ENCODE results near the gene SEMA3E. TPM values are rescaled to one million over a fixed set of nuclear protein-coding genes. Genes with fewer than 3 reads are reported as not detected.

Gene SEMA3E
- total and polyA plus RNA-seq, 2 experiments from 2014 or later = 7.0 to 14.0 TPM

DNA sequence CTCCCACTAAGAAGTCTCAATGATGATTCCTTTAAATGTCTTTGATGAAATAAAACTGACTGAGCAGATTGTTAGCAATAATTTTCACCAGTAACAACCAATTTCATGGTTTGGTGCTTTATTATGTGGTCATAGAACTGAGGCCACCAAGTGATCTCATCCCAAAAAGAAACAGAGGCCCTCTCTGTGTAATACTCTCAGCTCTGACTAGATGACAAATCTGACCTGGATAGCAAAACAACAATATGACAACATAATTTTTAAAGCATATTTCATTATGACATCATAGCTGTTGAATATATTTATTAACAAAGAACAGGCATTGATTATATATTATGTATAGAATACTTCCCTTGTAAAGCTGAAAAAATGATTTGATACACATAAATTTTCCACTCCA is 5.9 kb downstream of the SEMA3E start:
- Histone ChIP-seq H3K36me3 (replicated peaks; ENCODE audit: insufficient read depth, low read depth) (no peaks in the 10 kb centered on the region), H3K27me3 (no peaks in the 10 kb centered on the region), H3K9me3 (ENCODE audit: low read depth) (no peaks in the 10 kb centered on the region), H3K79me2 (no peaks in the 10 kb centered on the region), H2AFZ (no peak overlapping the region), H3K9me2 (replicated peaks; ENCODE audit: insufficient read depth) (no peaks in the 10 kb centered on the region), H3K4me1 (ENCODE audit: insufficient read depth) (peaks cover 2% of the 10 kb centered on the region), H3K4me2 (no peak overlapping the region), H4K20me1 (ENCODE audit: insufficient read depth, poor library complexity, severe bottlenecking) (no peaks in the 10 kb centered on the region), H3K27ac (no peak overlapping the region), H3K4me3 (no peak overlapping the region)
- no peak for DNase-seq (ENCODE audit: low spot score)
- no peak for TF ChIP-seq EZH2 (IDR thresholded peaks at IDR 0.05; ENCODE audit: borderline replicate concordance)
- TF ChIP-seq, protein P1, sequence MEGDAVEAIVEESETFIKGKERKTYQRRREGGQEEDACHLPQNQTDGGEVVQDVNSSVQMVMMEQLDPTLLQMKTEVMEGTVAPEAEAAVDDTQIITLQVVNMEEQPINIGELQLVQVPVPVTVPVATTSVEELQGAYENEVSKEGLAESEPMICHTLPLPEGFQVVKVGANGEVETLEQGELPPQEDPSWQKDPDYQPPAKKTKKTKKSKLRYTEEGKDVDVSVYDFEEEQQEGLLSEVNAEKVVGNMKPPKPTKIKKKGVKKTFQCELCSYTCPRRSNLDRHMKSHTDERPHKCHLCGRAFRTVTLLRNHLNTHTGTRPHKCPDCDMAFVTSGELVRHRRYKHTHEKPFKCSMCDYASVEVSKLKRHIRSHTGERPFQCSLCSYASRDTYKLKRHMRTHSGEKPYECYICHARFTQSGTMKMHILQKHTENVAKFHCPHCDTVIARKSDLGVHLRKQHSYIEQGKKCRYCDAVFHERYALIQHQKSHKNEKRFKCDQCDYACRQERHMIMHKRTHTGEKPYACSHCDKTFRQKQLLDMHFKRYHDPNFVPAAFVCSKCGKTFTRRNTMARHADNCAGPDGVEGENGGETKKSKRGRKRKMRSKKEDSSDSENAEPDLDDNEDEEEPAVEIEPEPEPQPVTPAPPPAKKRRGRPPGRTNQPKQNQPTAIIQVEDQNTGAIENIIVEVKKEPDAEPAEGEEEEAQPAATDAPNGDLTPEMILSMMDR (IDR thresholded peaks at IDR 0.05; ENCODE audit: poor library complexity) = no peak
- TF ChIP-seq EZH2phosphoT487 (IDR thresholded peaks at IDR 0.05; ENCODE audit: low read depth, severe bottlenecking, unreplicated experiment) = no peak

DNA sequence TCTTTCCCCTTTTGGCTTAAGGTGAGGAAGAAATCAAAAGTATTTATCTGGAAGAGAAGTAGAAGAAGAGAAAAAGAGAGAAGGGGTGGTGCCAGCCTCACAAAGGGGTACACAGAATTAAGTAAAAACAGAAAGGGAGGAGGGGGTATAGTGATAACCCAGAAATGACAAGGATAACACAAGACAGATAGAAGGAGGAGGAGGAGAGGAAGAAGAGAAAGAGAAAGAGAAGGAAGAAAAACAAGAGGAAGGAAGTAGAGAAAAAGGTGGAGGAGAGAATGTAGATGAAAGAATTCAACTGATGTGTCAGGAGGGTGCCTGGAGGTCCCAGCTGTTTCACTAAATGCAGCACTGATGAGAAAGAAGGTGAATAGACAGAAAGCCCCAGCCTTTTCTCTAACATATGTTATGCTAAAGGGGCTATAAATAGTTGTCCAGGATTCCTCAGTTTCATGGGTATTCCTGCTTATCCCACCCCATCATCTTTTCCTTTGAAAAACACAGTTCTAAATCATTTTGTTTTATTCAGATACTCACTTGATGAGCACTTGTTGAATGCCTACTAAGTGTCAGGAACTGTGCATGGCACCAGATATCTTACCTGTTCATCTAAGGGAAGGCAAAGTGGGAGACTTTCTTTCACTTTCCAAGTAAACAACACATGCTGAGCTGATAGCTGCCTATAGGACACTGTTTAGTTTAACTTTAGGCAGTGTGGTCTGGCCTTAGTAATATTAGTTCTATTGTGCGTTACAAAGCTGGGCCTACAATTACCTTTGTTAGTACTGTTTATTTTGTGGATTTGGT is 8.0 kb downstream of the SEMA3E start:
- no peaks in the 10 kb centered on the region for H3K27me3 ChIP-seq
- no peaks in the 10 kb centered on the region for H3K9me2 ChIP-seq (replicated peaks; ENCODE audit: insufficient read depth)
- H3K4me2 ChIP-seq = no peak overlapping the region
- no peak overlapping the region for H3K4me3 ChIP-seq
- H3K27ac ChIP-seq = no peak overlapping the region
- no peaks in the 10 kb centered on the region for H3K4me1 ChIP-seq (ENCODE audit: insufficient read depth)
- no peaks in the 10 kb centered on the region for H3K79me2 ChIP-seq
- DNase-seq (ENCODE audit: low spot score) = no peak
- WGBS (ENCODE audit: low lambda C conversion rate, missing lambda C conversion rate) = 33% methylated on average over 1 of the region's 1 CpG
- no peaks in the 10 kb centered on the region for H3K36me3 ChIP-seq (replicated peaks; ENCODE audit: insufficient read depth, low read depth)
- TF ChIP-seq, protein P1 (IDR thresholded peaks at IDR 0.05; ENCODE audit: poor library complexity) = no peak
- TF ChIP-seq EZH2phosphoT487 (IDR thresholded peaks at IDR 0.05; ENCODE audit: low read depth, severe bottlenecking, unreplicated experiment) = no peak
- TF ChIP-seq EZH2 (IDR thresholded peaks at IDR 0.05; ENCODE audit: borderline replicate concordance) = no peak
- H3K9me3 ChIP-seq (ENCODE audit: low read depth) = no peaks in the 10 kb centered on the region
- no peaks in the 10 kb centered on the region for H4K20me1 ChIP-seq (ENCODE audit: insufficient read depth, poor library complexity, severe bottlenecking)
- H2AFZ ChIP-seq = no peak overlapping the region

DNA sequence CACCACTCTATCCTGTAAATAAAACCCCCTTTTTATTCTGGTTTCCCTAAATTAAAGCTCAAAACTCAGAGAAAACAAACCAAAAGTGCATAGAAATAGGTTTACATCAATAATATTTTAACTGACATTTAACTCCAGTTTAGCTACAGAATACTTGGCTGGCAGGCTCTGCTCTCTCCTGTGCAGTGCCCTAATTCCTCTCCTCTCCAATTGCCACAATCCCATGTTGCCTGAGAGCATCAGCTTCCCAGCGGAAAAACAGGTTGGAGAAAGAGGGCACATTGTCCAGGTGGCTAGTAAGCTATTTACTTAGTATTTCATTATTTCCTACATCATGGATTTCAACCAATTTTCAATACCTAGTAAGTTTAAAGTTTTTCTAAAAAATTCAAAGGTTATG is 8.7 kb downstream of the SEMA3E start:
- Histone ChIP-seq H3K36me3 (replicated peaks; ENCODE audit: insufficient read depth, low read depth) (no peaks in the 10 kb centered on the region), H3K9me2 (replicated peaks; ENCODE audit: insufficient read depth) (no peaks in the 10 kb centered on the region), H3K9me3 (ENCODE audit: low read depth) (no peaks in the 10 kb centered on the region), H4K20me1 (ENCODE audit: insufficient read depth, poor library complexity, severe bottlenecking) (no peaks in the 10 kb centered on the region), H3K27me3 (no peaks in the 10 kb centered on the region), H3K4me1 (ENCODE audit: insufficient read depth) (no peaks in the 10 kb centered on the region), H3K4me3 (no peak overlapping the region), H3K79me2 (no peaks in the 10 kb centered on the region), H3K27ac (no peak overlapping the region), H3K4me2 (no peak overlapping the region), H2AFZ (no peak overlapping the region)
- DNase-seq (ENCODE audit: low spot score) = no peak
- no peak for TF ChIP-seq EZH2phosphoT487 (IDR thresholded peaks at IDR 0.05; ENCODE audit: low read depth, severe bottlenecking, unreplicated experiment)
- TF ChIP-seq, protein P1 (IDR thresholded peaks at IDR 0.05; ENCODE audit: poor library complexity) = no peak
- no peak for TF ChIP-seq EZH2 (IDR thresholded peaks at IDR 0.05; ENCODE audit: borderline replicate concordance)
- WGBS (ENCODE audit: low lambda C conversion rate, missing lambda C conversion rate) = 86% methylated on average over 1 of the region's 1 CpG
